H9 (cell line): Measurements from ENCODE around the gene PPFIBP1. TPM values are rescaled to one million over a fixed set of nuclear protein-coding genes. Genes with fewer than 3 reads are reported as not detected.

Experiments used
- DNase-seq: peaks from one replicate; pipeline ENCODE4 v3.0.0-alpha.2; 2017
- H2AFZ ChIP-seq: one replicate; pipeline ENCODE4 v1.6.1; 2013; ENCODE audit warnings: mild to moderate bottlenecking, low read length, control low read depth, moderate library complexity
- H2AK5ac ChIP-seq: 2 replicates; pipeline ENCODE4 v1.6.1; 2013; ENCODE audit warnings: low read length, control low read depth, mixed read lengths; ENCODE audit not compliant: insufficient read length
- H2BK120ac ChIP-seq: one replicate; pipeline ENCODE4 v1.6.1; 2013; ENCODE audit warnings: low read depth, mild to moderate bottlenecking, low read length, control low read depth, inconsistent platforms; ENCODE audit not compliant: poor library complexity, severe bottlenecking
- H2BK12ac ChIP-seq: 2 replicates; pipeline ENCODE4 v1.6.1; 2013; ENCODE audit warnings: low read length, control low read depth, mixed read lengths, low read depth; ENCODE audit not compliant: insufficient read length
- H2BK15ac ChIP-seq: 2 replicates; pipeline ENCODE4 v1.6.1; 2013; ENCODE audit warnings: low read depth, low read length, control low read depth
- H2BK20ac ChIP-seq: one replicate; pipeline ENCODE4 v1.6.1; 2013; ENCODE audit warnings: low read depth, mild to moderate bottlenecking, low read length, control low read depth, inconsistent platforms; ENCODE audit not compliant: poor library complexity, severe bottlenecking
- H2BK5ac ChIP-seq: 2 replicates; pipeline ENCODE4 v1.6.1; 2013; ENCODE audit warnings: low read length, control low read depth, mixed read lengths; ENCODE audit not compliant: insufficient read length
- H3K14ac ChIP-seq: 2 replicates; pipeline ENCODE4 v1.6.1; 2013; ENCODE audit warnings: low read length, control low read depth; ENCODE audit not compliant: insufficient read depth
- H3K18ac ChIP-seq: 2 replicates; pipeline ENCODE4 v1.6.1; 2013; ENCODE audit warnings: low read depth, mild to moderate bottlenecking, mixed read lengths, low read length, control low read depth; ENCODE audit not compliant: insufficient read length
- H3K23ac ChIP-seq: 2 replicates; pipeline ENCODE4 v1.6.1; 2013; ENCODE audit warnings: low read length, control low read depth, mixed read lengths, low read depth; ENCODE audit not compliant: insufficient read length
- H3K23me2 ChIP-seq: 2 replicates; pipeline ENCODE4 v1.6.1; 2013; ENCODE audit warnings: low read depth, mild to moderate bottlenecking, mixed read lengths, low read length, control low read depth; ENCODE audit not compliant: insufficient read length, poor library complexity, severe bottlenecking
- H3K27ac ChIP-seq: 2 replicates; pipeline ENCODE4 v1.5.1; 2013; ENCODE audit warnings: low read length, control low read depth, mixed read lengths, low read depth; ENCODE audit not compliant: insufficient read length
- H3K27me3 ChIP-seq: 2 replicates; pipeline ENCODE4 v1.6.1; 2013; ENCODE audit warnings: low read length, control low read depth, inconsistent platforms; ENCODE audit not compliant: insufficient read depth
- H3K4ac ChIP-seq: 2 replicates; pipeline ENCODE4 v1.6.1; 2013; ENCODE audit warnings: low read depth, mild to moderate bottlenecking, control low read depth, inconsistent platforms, low read length, moderate library complexity
- H3K4me1 ChIP-seq: 2 replicates; pipeline ENCODE4 v1.6.1; 2013; ENCODE audit warnings: low read length, control low read depth, inconsistent platforms; ENCODE audit not compliant: insufficient read depth
- H3K4me2 ChIP-seq: 2 replicates; pipeline ENCODE4 v1.6.1; 2013; ENCODE audit warnings: low read length, control low read depth, mixed read lengths; ENCODE audit not compliant: insufficient read length, insufficient read depth
- H3K56ac ChIP-seq: 2 replicates; pipeline ENCODE4 v1.6.1; 2013; ENCODE audit warnings: low read depth, mild to moderate bottlenecking, mixed read lengths, low read length, control low read depth; ENCODE audit not compliant: insufficient read length
- H3K79me1 ChIP-seq: 2 replicates; pipeline ENCODE4 v1.6.1; 2013; ENCODE audit warnings: low read depth, mild to moderate bottlenecking, moderate library complexity, low read length, control low read depth, inconsistent platforms; ENCODE audit not compliant: insufficient read depth, poor library complexity, severe bottlenecking
- H3K79me2 ChIP-seq: 2 replicates; pipeline ENCODE4 v1.6.1; 2013; ENCODE audit warnings: low read length, control low read depth, inconsistent platforms; ENCODE audit not compliant: insufficient read depth
- H3K9ac ChIP-seq: 2 replicates; pipeline ENCODE4 v1.6.1; 2013; ENCODE audit warnings: low read length, control low read depth, mixed read lengths; ENCODE audit not compliant: insufficient read length; ENCODE audit errors: extremely low read depth
- H3K9me3 ChIP-seq: one replicate; pipeline ENCODE4 v1.6.1; 2013; ENCODE audit warnings: low read depth, low read length, inconsistent platforms; ENCODE audit not compliant: control insufficient read depth
- H3T11ph ChIP-seq: one replicate; pipeline ENCODE4 v1.6.1; 2013; ENCODE audit warnings: mild to moderate bottlenecking, low read length, control low read depth, inconsistent platforms
- H4K20me1 ChIP-seq: one replicate; pipeline ENCODE4 v1.6.1; 2013; ENCODE audit not compliant: control insufficient read depth, insufficient read length, insufficient read depth
- H4K5ac ChIP-seq: 2 replicates; pipeline ENCODE4 v1.6.1; 2013; ENCODE audit warnings: low read depth, mild to moderate bottlenecking, mixed read lengths, low read length, control low read depth; ENCODE audit not compliant: insufficient read length
- H4K8ac ChIP-seq: replicated peaks from 2 replicates; pipeline ENCODE4 v1.6.1; 2013; ENCODE audit warnings: low read length, control low read depth, mixed read lengths, low read depth; ENCODE audit not compliant: insufficient read length
- H4K91ac ChIP-seq: 2 replicates; pipeline ENCODE4 v1.6.1; 2013; ENCODE audit warnings: low read depth, mild to moderate bottlenecking, moderate library complexity, mixed read lengths, low read length, control low read depth; ENCODE audit not compliant: insufficient read length
- H3K27ac Mint-ChIP-seq, 3 experiments: 2 replicates in 2 of 3; 3 replicates in 1 of 3; pipeline ENCODE4 v1.8.0; 2020 to 2021; ENCODE audit warnings: mixed read lengths in 3 of 3, mild to moderate bottlenecking in 1 of 3, moderate library complexity in 1 of 3
- H3K27me3 Mint-ChIP-seq: 2 replicates; pipeline ENCODE4 v1.8.0; 2021; ENCODE audit warnings: low read depth, mild to moderate bottlenecking, moderate library complexity, mixed read lengths
- H3K36me3 Mint-ChIP-seq, 3 experiments: 2 replicates in 2 of 3; 3 replicates in 1 of 3; pipeline ENCODE4 v1.8.0; 2020 to 2021; ENCODE audit warnings: low read depth in 3 of 3, mixed read lengths in 3 of 3; ENCODE audit not compliant: insufficient read depth in 1 of 3
- H3K4me1 Mint-ChIP-seq, 2 experiments: 2 replicates each; pipeline ENCODE4 v1.8.0; 2020; ENCODE audit warnings: mixed read lengths in 2 of 2
- H3K4me3 Mint-ChIP-seq, 2 experiments: 2 replicates in 1 of 2; 3 replicates in 1 of 2; pipeline ENCODE4 v1.8.0; 2020 to 2021; ENCODE audit warnings: mild to moderate bottlenecking in 2 of 2, mixed read lengths in 2 of 2, moderate library complexity in 1 of 2
- H3K9me3 Mint-ChIP-seq, 2 experiments: 2 replicates in 1 of 2; 3 replicates in 1 of 2; pipeline ENCODE4 v1.8.0; 2020; ENCODE audit warnings: mild to moderate bottlenecking in 2 of 2, mixed read lengths in 2 of 2, moderate library complexity in 1 of 2
- CTCF ChIP-seq: fragments of 200-600 bp; sonication (generic); conservative IDR thresholded peaks from 3 replicates; pipeline ENCODE4 v1.8.0; 2021; ENCODE audit warnings: antibody characterized with exemption, mild to moderate bottlenecking
- WGBS: extraction: QIAGEN DNeasy Blood & Tissue Kit; methylation state at CpG from one replicate; pipeline ENCODE4 v1.1.7; 2013; ENCODE audit warnings: missing lambda C conversion rate, low lambda C conversion rate, mixed read lengths; ENCODE audit not compliant: insufficient read length; ENCODE audit errors: extremely low coverage; 5-methylcytosine and 5-hydroxymethylcytosine counted together
- total RNA-seq: library from RNA; stranded (reverse); gene quantifications from 2 replicates; pipeline ENCODE4 v1.2.1, GENCODE V29; 2021

Gene PPFIBP1
- total RNA-seq, 1 experiment from 2014 or later = 29.2 TPM

- H3K23ac ChIP-seq = no peak overlapping the region
- Mint-ChIP-seq H3K27ac (peak overlapping the region in 2 of 3 experiments; percentile 2 to 63; a peak in 3 of 7 replicates), H3K4me3 (no peak overlapping the region), H3K36me3 (peaks cover 0 to 1% (median 0%) of the 10 kb centered on the region in 3 experiments; a peak in 1 of 7 replicates), H3K27me3 (no peaks in the 10 kb centered on the region), H3K9me3 (no peaks in the 10 kb centered on the region; a peak in 1 of 5 replicates), H3K4me1 (peaks cover 3 to 8% of the 10 kb centered on the region in 2 experiments; a peak in 3 of 4 replicates)
- no peak overlapping the region for H2BK5ac ChIP-seq
- H2AFZ ChIP-seq = no peak overlapping the region
- H3K18ac ChIP-seq = no peak overlapping the region
- no peak overlapping the region for H3T11ph ChIP-seq
- H3K4me1 ChIP-seq = no peaks in the 10 kb centered on the region
- H3K27me3 ChIP-seq = no peaks in the 10 kb centered on the region
- no peak overlapping the region for H2BK20ac ChIP-seq
- H2AK5ac ChIP-seq = no peak overlapping the region
- no CpG with 5 or more reads among the region's 3 CpGs for WGBS
- H3K14ac ChIP-seq = no peak overlapping the region
- H3K9me3 ChIP-seq = no peaks in the 10 kb centered on the region
- H4K20me1 ChIP-seq = no peaks in the 10 kb centered on the region
- no peak overlapping the region for H4K5ac ChIP-seq
- no peaks in the 10 kb centered on the region for H3K23me2 ChIP-seq
- no peak overlapping the region for H3K56ac ChIP-seq
- no peak overlapping the region for H3K4me2 ChIP-seq
- no peaks in the 10 kb centered on the region for H3K79me1 ChIP-seq
- H2BK12ac ChIP-seq = no peak overlapping the region
- no peak overlapping the region for H4K8ac ChIP-seq
- H4K91ac ChIP-seq = no peak overlapping the region
- no peak overlapping the region for H3K9ac ChIP-seq
- H3K4ac ChIP-seq = no peak overlapping the region
- no peak for TF ChIP-seq CTCF
- no peaks in the 10 kb centered on the region for H3K79me2 ChIP-seq
- no peak overlapping the region for H2BK15ac ChIP-seq
- no peak for DNase-seq
- no peak overlapping the region for H2BK120ac ChIP-seq
- no peak overlapping the region for H3K27ac ChIP-seq
These were observed 52.8 kb downstream of the PPFIBP1 start for GRCh38 chr12:27576667-27577347.
